Ovary (tissue), 9 donors: ENCODE measurements around the gene FBP1. TPM values are rescaled to one million over a fixed set of nuclear protein-coding genes. Genes with fewer than 3 reads are reported as not detected.

Source experiments
- DNase-seq, 5 donors: peaks; one replicate each; pipeline ENCODE4 v3.0.0-alpha.2; 2019 to 2020
- H3K27ac ChIP-seq, 2 donors: fragments of 200-600 bp; one replicate each; pipeline versions ENCODE4 v1.5.1 to v1.8.0; 2019 to 2022
- H3K27me3 ChIP-seq: fragments of 200-600 bp; one replicate; pipeline ENCODE4 v1.8.0; 2022
- H3K36me3 ChIP-seq: fragments of 200-600 bp; sonication (generic); one replicate; pipeline ENCODE4 v1.5.1; 2019
- H3K4me1 ChIP-seq: one replicate; pipeline ENCODE4 v1.8.1; 2013; ENCODE audit warnings: mild to moderate bottlenecking, moderate library complexity; ENCODE audit not compliant: insufficient read depth
- H3K4me3 ChIP-seq: fragments of 200-600 bp; sonication (generic); one replicate; pipeline ENCODE4 v1.5.1; 2017
- H3K9me3 ChIP-seq, 2 donors: fragments of 200-600 bp in 1 of 2; sonication (generic) in 1 of 2; one replicate each; pipeline versions ENCODE4 v1.5.1 to v1.8.1; 2013 to 2019; ENCODE audit warnings: mild to moderate bottlenecking in 1 of 2, moderate library complexity in 1 of 2
- EP300 ChIP-seq: sonication (generic); formaldehyde crosslinking; IDR thresholded peaks from one replicate; pipeline ENCODE4 v1.6.1; 2017; ENCODE audit warnings: antibody characterized with exemption
- POLR2A ChIP-seq: fragments of 450-650 bp; IDR thresholded peaks from one replicate; pipeline ENCODE4 v1.6.1; 2017; ENCODE audit warnings: antibody characterized with exemption, mild to moderate bottlenecking, moderate library complexity
- WGBS, 3 donors: extraction: QIAGEN DNeasy Blood & Tissue Kit in 1 of 3; methylation state at CpG; one replicate each; pipeline versions ENCODE4 v1.1.5 to v1.1.7; 2013 to 2017; 5-methylcytosine and 5-hydroxymethylcytosine counted together
- intact Hi-C, 4 donors: fragments of 100-400 bp; cut with DNase I; formaldehyde crosslinking; loops; one replicate each; pipeline versions ENCODE4 v1.11.0 to v1.15.1; 2022 to 2023
- polyA plus RNA-seq, 2 donors: library from polyadenylated mRNA; stranded (reverse); fragments of 200-250 nt in 1 of 2; fragments of 350-450 nt in 1 of 2; fragmentation: Illumina TruSeq in 1 of 2; extraction: RNeasy Lipid Tissue Mini Kit (QIAGEN cat#74804) in 1 of 2; gene quantifications; one replicate each; pipeline ENCODE4 v1.2.3, GENCODE V29; 2013 to 2014
- total RNA-seq, 7 donors: library from RNA; depleted of rRNA in 2 of 7; stranded (reverse); fragments of >200 nt in 2 of 7; fragmentation: NEBNext Ultra II Directional in 3 of 7; extraction: Animal tissue kit (Norgen Biotek cat#: 25700) in 3 of 7; gene quantifications; one replicate each; pipeline versions ENCODE4 v1.1.0 to v1.2.4, GENCODE V29; 2016 to 2023
- TF ChIP-seq, protein P1 (sequence below), 3 donors: fragments of 450-650 bp in 2 of 3; fragments of 200-600 bp in 1 of 3; IDR thresholded peaks; one replicate each; pipeline versions ENCODE4 v1.5.1 to v1.8.0; 2016 to 2022; ENCODE audit warnings: antibody characterized with exemption in 3 of 3, mild to moderate bottlenecking in 1 of 3
- donor health status: DM: no; HTN: no; CAD: no; lungs with moderate emphysema.
- donor health status: DM: no; HTN: no; CAD: no.
- donor health status: Bipolar disorder and iron deficiency.
- donor health status: DM: yes; HTN: yes; CAD: no.
- donor health status: DM: no; HTN: no; CAD: no.
- donor health status: DM: yes; HTN: yes; CAD: no.

Gene FBP1
- total and polyA plus RNA-seq, 9 donors = 0.30 to 16.9 (median 2.9) TPM

GRCh38 chr9:94632737-94633136 lies 6.6 kb downstream of the FBP1 start:
- TF ChIP-seq EP300 (no peak), POLR2A (no peak)
- TF ChIP-seq, protein P1, sequence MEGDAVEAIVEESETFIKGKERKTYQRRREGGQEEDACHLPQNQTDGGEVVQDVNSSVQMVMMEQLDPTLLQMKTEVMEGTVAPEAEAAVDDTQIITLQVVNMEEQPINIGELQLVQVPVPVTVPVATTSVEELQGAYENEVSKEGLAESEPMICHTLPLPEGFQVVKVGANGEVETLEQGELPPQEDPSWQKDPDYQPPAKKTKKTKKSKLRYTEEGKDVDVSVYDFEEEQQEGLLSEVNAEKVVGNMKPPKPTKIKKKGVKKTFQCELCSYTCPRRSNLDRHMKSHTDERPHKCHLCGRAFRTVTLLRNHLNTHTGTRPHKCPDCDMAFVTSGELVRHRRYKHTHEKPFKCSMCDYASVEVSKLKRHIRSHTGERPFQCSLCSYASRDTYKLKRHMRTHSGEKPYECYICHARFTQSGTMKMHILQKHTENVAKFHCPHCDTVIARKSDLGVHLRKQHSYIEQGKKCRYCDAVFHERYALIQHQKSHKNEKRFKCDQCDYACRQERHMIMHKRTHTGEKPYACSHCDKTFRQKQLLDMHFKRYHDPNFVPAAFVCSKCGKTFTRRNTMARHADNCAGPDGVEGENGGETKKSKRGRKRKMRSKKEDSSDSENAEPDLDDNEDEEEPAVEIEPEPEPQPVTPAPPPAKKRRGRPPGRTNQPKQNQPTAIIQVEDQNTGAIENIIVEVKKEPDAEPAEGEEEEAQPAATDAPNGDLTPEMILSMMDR (IDR thresholded peaks at IDR 0.05) = no peak
- Histone ChIP-seq H3K4me1 (no peaks in the 10 kb centered on the region), H3K27ac (no peak overlapping the region), H3K27me3 (no peaks in the 10 kb centered on the region), H3K4me3 (no peak overlapping the region), H3K36me3 (no peaks in the 10 kb centered on the region), H3K9me3 (no peaks in the 10 kb centered on the region)
- no peak for DNase-seq
- intact Hi-C loops = no loop called here
- WGBS, 3 donors = 5 to 10% (median 7%) methylated on average over 5 of the region's 5 CpGs

- TF ChIP-seq POLR2A = no peak
- TF ChIP-seq, protein P1 (IDR thresholded peaks at IDR 0.05) = no peak
- no peak for TF ChIP-seq EP300
- no peaks in the 10 kb centered on the region for H3K27me3 ChIP-seq
- no peak overlapping the region for H3K27ac ChIP-seq
- H3K36me3 ChIP-seq = no peaks in the 10 kb centered on the region
- H3K4me1 ChIP-seq = no peaks in the 10 kb centered on the region
- no peak overlapping the region for H3K4me3 ChIP-seq
- DNase-seq = no peak
- WGBS, 3 donors = 63 to 66% (median 63%) methylated on average over 8 of the region's 8 CpGs
- intact Hi-C loops = no loop called here
- H3K9me3 ChIP-seq = no peaks in the 10 kb centered on the region
Measured at GRCh38 chr9:94631599-94631998, 7.7 kb downstream of the FBP1 start.

DNA sequence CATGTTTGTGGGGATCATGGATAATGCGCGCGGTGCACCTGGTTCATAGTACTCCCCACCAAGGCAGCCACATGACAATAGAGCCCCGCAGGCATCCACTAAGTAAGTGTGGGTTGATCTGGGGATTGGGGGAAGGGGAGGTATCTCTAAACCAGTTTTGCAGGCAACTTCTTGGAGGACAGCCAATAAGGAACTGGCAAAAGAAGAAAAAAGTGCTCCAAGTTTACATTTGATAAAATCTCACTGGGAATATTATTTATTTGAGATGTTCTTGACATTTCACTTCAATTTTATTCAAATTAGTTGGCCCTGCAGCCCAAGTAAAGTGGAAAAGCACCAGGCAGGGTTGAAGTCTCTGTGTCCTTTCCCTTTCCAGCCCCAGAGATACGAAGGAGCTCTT lies 8.5 kb downstream of the FBP1 start:
- H3K4me3 ChIP-seq = no peak overlapping the region
- WGBS, 3 donors = 66 to 81% (median 73%) methylated on average over 5 of the region's 5 CpGs
- intact Hi-C loops = no loop called here
- H3K36me3 ChIP-seq = no peaks in the 10 kb centered on the region
- H3K27me3 ChIP-seq = no peaks in the 10 kb centered on the region
- no peak for TF ChIP-seq POLR2A
- TF ChIP-seq, protein P1 (IDR thresholded peaks at IDR 0.05) = no peak
- no peak for TF ChIP-seq EP300
- H3K27ac ChIP-seq = no peak overlapping the region
- H3K9me3 ChIP-seq = no peaks in the 10 kb centered on the region
- DNase-seq = no peak
- H3K4me1 ChIP-seq = no peaks in the 10 kb centered on the region

GRCh38 chr9:94630281-94630680 lies 9.0 kb downstream of the FBP1 start:
- TF ChIP-seq EP300 (no peak), POLR2A (no peak)
- TF ChIP-seq, protein P1 (IDR thresholded peaks at IDR 0.05) = no peak
- Histone ChIP-seq H3K9me3 (no peaks in the 10 kb centered on the region), H3K27ac (no peak overlapping the region), H3K4me3 (no peak overlapping the region), H3K4me1 (no peaks in the 10 kb centered on the region), H3K36me3 (no peaks in the 10 kb centered on the region), H3K27me3 (no peaks in the 10 kb centered on the region)
- DNase-seq = no peak
- intact Hi-C loops = no loop called here
- 88 to 93% (median 89%) methylated on average over 3 of the region's 3 CpGs for WGBS, 3 donors

- intact Hi-C loops = no loop called here
- Histone ChIP-seq H3K4me1 (no peaks in the 10 kb centered on the region), H3K4me3 (no peak overlapping the region), H3K36me3 (no peaks in the 10 kb centered on the region), H3K27me3 (no peaks in the 10 kb centered on the region), H3K27ac (no peak overlapping the region), H3K9me3 (no peaks in the 10 kb centered on the region)
- no peak for DNase-seq
- TF ChIP-seq, protein P1 (IDR thresholded peaks at IDR 0.05) = no peak
- TF ChIP-seq EP300 (no peak), POLR2A (no peak)
- 87 to 96% (median 90%) methylated on average over 6 of the region's 6 CpGs for WGBS, 3 donors
Measured at GRCh38 chr9:94627287-94627686, 12.0 kb downstream of the FBP1 start.
